ENCODE measurements around the gene HSPB3. TPM values are rescaled to one million over a fixed set of nuclear protein-coding genes. Genes with fewer than 3 reads are reported as not detected.
"Not testable (repeated sequence)": the region's sequence is repeated elsewhere in the genome, so short reads cannot be mapped to it uniquely, and the experiment has no call there.

HSPB3 gene
- total RNA-seq, 4 donors from 2014 or later: 1.7 TPM; not detected in 3

DNA sequence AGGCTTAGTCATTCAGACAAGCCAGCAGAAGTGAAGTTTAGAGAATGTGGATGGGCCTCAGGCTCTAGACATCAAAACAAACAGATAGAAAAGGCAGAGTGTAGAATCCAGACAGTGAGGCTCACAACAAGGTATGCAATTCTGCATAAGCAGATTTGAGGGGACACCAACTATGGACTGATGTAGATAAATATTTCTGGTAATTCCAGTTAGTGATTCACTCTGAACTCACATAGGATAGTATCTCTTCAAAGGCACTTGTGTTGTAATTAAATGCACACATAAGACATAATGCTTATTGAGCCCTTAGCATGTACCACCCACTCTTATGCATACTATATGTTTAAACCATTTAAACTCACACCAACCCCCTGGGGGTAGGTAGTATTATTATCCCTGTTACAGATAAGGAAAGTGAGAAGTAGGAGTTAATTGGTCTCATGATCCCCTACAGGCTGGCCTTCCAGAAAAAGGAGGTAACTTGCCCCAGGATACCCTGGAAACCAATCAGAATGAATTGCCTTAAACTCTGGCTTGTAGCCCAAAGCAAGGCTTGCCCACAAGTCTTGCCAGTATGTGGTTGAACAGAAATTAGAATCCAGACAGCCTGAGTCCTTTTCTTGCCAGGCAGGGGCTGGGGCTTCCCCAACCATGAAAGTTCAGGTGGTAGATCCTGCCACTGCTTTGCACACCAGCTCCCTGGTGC is 39.5 kb upstream of the HSPB3 start:
- Histone ChIP-seq H3K4me3 (no peak overlapping the region), H3K27me3 (no peaks in the 10 kb centered on the region), H3K36me3 (no peaks in the 10 kb centered on the region), H3K27ac (no peak overlapping the region), H3K9me3 (no peaks in the 10 kb centered on the region), H3K4me1 (no peaks in the 10 kb centered on the region)
- intact Hi-C loops (cut with DNase I; ENCODE audit: low total_unique reads): no loop called here
- DNase-seq: no peak
- TF ChIP-seq POLR2A (IDR thresholded peaks at IDR 0.05): no peak
- TF ChIP-seq, protein P1, sequence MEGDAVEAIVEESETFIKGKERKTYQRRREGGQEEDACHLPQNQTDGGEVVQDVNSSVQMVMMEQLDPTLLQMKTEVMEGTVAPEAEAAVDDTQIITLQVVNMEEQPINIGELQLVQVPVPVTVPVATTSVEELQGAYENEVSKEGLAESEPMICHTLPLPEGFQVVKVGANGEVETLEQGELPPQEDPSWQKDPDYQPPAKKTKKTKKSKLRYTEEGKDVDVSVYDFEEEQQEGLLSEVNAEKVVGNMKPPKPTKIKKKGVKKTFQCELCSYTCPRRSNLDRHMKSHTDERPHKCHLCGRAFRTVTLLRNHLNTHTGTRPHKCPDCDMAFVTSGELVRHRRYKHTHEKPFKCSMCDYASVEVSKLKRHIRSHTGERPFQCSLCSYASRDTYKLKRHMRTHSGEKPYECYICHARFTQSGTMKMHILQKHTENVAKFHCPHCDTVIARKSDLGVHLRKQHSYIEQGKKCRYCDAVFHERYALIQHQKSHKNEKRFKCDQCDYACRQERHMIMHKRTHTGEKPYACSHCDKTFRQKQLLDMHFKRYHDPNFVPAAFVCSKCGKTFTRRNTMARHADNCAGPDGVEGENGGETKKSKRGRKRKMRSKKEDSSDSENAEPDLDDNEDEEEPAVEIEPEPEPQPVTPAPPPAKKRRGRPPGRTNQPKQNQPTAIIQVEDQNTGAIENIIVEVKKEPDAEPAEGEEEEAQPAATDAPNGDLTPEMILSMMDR (IDR thresholded peaks at IDR 0.05): no peak

DNA sequence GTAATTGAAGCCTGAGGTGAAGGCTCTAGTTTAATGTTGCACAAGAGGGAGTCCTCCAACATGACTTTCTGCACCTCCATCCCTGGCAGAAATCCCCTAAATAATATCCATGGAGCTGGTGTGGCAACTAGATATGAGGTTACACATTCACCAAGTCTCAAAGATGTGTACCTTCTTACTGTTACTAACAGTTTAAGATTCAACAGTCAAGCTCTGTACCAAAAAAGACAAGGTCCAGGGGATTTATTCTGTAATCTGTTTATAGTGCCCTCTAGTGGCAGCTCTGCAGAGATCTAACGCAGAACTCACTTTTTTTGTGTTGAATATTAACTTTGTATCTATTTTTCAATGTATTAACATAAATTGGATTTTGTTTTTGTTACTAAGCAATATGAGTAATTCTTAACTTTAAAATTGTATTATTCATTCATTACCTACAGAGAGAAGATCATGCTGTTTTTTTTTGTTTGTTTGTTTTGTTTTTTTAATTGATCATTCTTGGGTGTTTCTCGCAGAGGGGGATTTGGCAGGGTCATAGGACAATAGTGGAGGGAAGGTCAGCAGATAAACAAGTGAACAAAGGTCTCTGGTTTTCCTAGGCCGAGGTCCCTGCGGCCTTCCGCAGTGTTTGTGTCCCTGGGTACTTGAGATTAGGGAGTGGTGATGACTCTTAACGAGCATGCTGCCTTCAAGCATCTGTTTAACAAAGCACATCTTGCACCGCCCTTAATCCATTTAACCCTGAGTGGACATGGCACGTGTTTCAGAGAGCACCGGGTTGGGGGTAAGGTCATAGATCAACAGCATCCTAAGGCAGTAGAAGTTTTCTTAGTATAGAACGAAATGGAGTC is 35.7 kb upstream of the HSPB3 start:
- intact Hi-C loops (cut with DNase I; ENCODE audit: low total_unique reads): not testable (repeated sequence)
- DNase-seq: peak in 1 of 2 donors; percentile 24

DNA sequence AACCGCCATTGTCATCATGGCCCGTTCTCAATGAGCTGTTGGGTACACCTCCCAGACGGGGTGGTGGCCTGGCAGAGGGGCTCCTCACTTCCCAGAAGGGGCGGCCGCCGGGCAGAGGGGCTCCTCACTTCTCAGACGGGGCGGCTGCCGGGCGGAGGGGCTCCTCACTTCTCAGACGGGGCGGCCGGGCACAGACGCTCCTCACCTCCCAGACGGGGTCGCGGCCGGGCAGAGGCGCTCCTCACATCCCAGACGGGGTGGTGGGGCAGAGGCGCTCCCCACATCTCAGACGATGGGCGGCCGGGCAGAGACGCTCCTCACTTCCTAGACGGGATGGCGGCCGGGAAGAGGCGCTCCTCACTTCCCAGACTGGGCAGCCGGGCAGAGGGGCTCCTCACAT is 35.0 kb upstream of the HSPB3 start:
- H3K9me3 ChIP-seq; DNase-seq; H3K27me3 ChIP-seq; H3K4me3 ChIP-seq; H3K4me1 ChIP-seq; H3K27ac ChIP-seq; H3K36me3 ChIP-seq; intact Hi-C loops (cut with DNase I; ENCODE audit: low total_unique reads): not testable (repeated sequence)

More for the DNA sequence above, 35.7 kb upstream of the HSPB3 start:
- not testable (repeated sequence) for H3K9me3 ChIP-seq, H3K4me3 ChIP-seq, H3K27me3 ChIP-seq, H3K4me1 ChIP-seq, H3K36me3 ChIP-seq, H3K27ac ChIP-seq
- TF ChIP-seq, protein P1 (IDR thresholded peaks at IDR 0.05): peak; percentile 61 to 81 (median 74)

DNA sequence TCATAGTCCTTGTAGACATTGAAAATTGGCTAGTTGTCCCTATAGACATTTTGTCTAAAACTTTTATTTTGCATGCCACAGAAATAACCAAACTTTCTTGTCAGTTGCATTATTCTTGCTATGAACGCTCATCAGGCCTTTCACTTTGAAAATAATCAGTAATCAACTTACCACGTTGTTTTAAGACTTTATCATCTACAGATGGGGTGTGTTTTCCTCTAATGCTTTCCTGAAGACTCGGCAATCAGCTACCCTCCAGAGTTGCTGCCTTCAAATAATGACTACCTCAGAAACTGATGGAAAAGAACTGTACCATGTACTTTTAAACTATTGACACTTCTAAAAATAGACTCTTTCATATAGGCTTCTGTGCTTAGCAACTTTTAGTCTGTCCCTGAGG is 33.5 kb upstream of the HSPB3 start:
- H3K36me3 ChIP-seq: no peaks in the 10 kb centered on the region
- intact Hi-C loops (cut with DNase I; ENCODE audit: low total_unique reads): no loop called here
- H3K27me3 ChIP-seq: no peaks in the 10 kb centered on the region
- no peaks in the 10 kb centered on the region for H3K4me1 ChIP-seq
- H3K27ac ChIP-seq: no peak overlapping the region
- DNase-seq: no peak
- H3K9me3 ChIP-seq: no peaks in the 10 kb centered on the region
- TF ChIP-seq, protein P1 (IDR thresholded peaks at IDR 0.05): no peak
- no peak for TF ChIP-seq POLR2A (IDR thresholded peaks at IDR 0.05)
- no peak overlapping the region for H3K4me3 ChIP-seq

DNA sequence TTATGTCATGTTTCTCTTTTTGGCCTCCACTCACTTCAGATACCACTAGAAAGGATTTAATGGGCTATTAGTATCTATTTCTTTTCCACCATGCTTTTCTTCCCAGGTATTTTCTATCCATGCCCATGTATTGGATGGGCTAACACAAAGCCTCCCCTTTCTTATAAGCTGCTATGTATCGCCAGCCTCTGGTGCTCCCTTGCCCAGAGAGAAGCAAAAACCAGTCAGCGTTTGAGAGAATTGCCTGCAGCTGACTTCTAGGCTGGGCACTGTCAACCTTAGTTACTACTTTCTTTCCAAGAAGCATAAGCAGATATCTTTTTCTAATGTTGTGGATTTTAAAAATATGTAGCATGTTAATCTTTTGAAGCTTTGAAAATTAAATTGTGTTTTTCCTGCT is 30.2 kb upstream of the HSPB3 start:
- Histone ChIP-seq H3K9me3 (no peaks in the 10 kb centered on the region), H3K27me3 (no peaks in the 10 kb centered on the region), H3K4me3 (no peak overlapping the region), H3K36me3 (no peaks in the 10 kb centered on the region), H3K27ac (no peak overlapping the region), H3K4me1 (no peaks in the 10 kb centered on the region)
- intact Hi-C loops (cut with DNase I; ENCODE audit: low total_unique reads): no loop called here
- TF ChIP-seq POLR2A (IDR thresholded peaks at IDR 0.05): no peak
- TF ChIP-seq, protein P1 (IDR thresholded peaks at IDR 0.05): no peak
- DNase-seq: no peak
